GM10248 (cell line): ENCODE results near the gene KIAA1549.

Experiments used
- CTCF ChIA-PET: fragments of 300-600 bp; sonication (Branson Sonifier 250); formaldehyde crosslinking; extraction: SDS; loops from one replicate; lab custom pipeline; 2021; ENCODE audit warnings: antibody characterized with exemption; lab: Yijun Ruan, JAX
- POLR2A ChIA-PET: fragments of 350-650 bp; sonication (Branson Sonifier 250); formaldehyde crosslinking; extraction: SDS; loops from one replicate; lab custom pipeline; 2020; ENCODE audit warnings: antibody characterized with exemption; lab: Yijun Ruan, JAX
- DNase-seq: peaks from one replicate; pipeline ENCODE4 v3.0.0; 2012; ENCODE audit errors: extremely low spot score
- CTCF ChIP-seq: IDR thresholded peaks from 2 replicates; pipeline ENCODE4 v1.5.1; 2012; ENCODE audit warnings: mild to moderate bottlenecking, low read depth; ENCODE audit errors: extremely low read depth, missing control alignments, control extremely low read depth

KIAA1549 gene

DNA sequence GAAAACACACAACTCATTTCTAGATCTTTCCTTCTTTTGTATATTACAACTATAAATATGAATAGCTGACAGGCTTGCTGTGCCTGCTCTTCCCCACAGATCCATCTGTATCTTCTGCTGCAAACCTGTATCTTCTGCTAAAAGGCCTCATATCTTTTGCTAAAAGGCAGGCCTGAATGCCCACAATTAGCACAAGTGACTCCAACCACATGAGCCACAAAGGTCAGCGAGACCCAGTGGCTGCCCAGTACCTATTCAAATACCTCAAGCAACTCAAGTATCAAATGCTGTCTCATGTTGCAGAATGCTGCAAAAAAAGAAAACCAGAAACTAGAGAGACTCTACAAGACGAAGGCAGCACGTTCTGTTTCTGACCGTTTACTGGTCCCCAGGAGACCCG is 128.7 kb downstream of the KIAA1549 start:
- ChIA-PET POLR2A (no interaction called here), CTCF (interaction anchor here (1.2 to 1.6 kb wide), 2 partner anchors 10 to 34 kb away, joined by 3 to 5 read pairs; no protein-coding TSS in a partner anchor)
- TF ChIP-seq CTCF, result no peak
- no peak for DNase-seq

GRCh38 chr7:138849701-138850100 is 131.5 kb downstream of the KIAA1549 start:
- CTCF ChIA-PET, result no interaction called here
- POLR2A ChIA-PET, result no interaction called here

DNA sequence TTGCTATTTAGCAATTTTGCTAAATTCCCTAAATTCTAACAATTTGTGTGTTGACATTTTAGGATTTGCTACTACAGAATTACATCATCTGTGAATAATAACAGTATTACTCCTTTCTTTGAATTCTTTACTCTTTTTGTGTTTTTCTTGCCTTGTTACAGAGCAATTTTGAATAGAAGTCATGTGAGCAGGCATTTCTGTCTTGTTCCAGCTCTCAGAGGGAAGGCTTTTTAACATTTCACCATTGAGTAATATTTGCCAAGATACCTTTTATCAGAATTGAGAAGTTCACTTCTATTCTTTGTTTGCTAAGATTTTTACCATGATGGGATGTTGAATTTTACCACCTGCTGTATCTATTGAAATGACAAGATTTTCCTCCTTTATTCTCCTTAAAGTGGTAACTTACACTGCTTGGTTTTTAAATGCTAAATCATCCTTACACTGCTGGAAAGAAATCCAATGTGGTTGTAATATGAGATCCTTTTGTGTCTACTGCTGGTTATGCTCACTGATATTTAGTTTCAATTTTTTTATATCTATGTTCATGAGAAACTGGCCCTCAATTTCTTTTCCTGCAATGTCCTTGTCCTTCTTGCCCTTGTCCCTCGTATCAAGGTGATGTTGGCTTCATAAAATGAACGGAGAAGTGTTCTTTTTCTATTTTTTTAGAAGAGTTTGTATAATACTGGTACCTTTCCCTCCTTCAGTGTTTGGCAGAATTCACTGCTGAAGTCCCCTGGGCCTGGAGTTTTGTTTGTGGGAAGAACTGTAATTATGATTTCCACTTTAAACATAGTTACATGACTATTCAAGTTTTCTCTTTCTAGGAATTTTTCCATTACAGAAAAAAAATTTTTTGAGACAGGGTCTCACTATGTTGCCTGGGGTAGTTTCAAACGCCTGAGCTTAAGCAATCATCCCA is 132.9 kb downstream of the KIAA1549 start:
- TF ChIP-seq CTCF, result no peak
- DNase-seq, result no peak
- CTCF ChIA-PET, result no interaction called here
- POLR2A ChIA-PET, result no interaction called here

More at GRCh38 chr7:138849701-138850100, 131.5 kb downstream of the KIAA1549 start:
- TF ChIP-seq CTCF, result no peak
- no peak for DNase-seq

DNA sequence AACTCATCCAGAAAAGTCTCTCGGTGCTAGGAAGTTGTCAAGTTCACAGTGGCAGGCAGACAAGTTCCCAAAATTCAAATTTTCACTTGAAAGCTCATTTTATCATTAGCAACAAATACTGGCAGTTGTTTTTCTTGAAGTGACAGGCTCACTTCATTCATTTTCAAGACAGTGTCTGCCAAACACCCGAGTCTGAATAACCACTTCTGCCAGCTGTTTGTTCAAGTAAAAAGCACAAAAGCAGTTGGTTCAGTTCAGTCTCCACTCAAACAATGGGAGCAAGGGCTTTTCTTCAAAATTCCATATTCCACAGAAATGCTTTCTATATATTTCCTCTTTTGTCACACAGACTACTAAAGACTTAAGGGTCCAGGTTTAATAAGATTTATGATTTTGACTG is 135.5 kb downstream of the KIAA1549 start:
- POLR2A ChIA-PET, result no interaction called here

DNA sequence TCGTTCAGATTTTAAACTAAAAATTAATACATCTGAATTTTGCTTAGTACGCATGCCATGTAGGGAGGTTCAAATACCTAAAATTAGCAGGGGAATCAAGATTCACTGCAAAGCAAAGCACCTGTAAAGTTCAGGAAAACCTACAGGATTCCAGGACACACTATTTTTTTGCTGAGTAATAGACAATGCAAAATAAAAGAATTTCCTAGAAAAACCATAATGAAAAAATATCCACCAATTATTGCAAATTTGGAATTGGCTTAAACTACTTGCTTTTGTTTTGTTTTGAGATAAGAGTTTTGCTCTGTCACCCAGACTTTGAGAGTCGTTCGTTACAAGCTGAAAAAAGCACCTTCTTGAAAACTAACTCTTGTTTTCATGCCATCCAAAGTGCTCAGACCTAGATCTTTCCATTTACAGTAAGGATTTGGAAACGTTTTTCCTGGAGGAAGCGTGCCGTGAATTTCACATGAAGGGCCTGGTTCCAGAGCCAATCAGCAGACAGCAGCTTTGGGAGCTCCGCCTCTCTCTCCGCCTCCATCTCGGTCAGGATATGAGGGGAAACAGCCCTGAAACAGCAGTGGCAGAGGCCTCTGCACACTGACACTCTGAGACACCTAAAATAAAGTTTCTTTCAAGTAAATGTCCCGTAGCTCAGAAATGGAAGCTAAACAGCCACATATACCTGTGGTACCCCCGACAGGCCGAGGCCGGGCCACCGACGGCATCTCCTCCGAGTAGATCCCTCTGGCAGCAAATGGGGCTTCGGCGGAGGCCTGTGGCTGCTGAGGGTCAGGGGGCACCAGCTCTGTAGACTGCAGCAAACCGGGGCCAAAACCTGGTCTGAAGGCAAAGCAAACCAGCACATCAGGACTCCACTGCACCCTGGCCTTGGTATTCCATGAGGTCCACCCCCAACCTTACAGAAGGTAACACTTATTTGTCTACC is 137.3 kb downstream of the KIAA1549 start:
- no peak for TF ChIP-seq CTCF
- CTCF ChIA-PET, result interaction anchor here (1.2 kb wide), 1 partner anchor 8 kb away, joined by 5 read pairs; no protein-coding TSS in a partner anchor
- no peak for DNase-seq
- POLR2A ChIA-PET, result no interaction called here

More for the DNA sequence above, 135.5 kb downstream of the KIAA1549 start:
- CTCF ChIA-PET, result no interaction called here
- TF ChIP-seq CTCF, result no peak
- DNase-seq, result no peak

DNA sequence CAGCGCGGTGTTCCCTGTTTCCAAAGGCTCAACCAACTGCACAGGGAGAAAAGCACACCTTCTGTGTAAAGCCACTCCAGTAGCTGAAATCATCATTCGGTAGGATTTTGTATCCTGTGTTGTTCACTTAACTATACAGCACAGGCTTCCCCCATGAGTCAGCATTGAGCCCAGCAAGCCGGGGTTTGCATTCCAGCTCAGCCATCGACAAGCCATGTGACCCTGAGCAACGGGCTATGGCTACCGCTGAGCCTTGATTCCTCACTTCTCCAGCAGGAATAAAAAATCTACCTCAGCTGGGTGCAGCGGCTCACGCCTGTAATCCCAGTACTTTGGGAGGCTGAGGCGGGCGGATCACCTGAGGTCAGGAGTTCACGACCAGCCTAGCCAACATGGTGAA is 139.1 kb downstream of the KIAA1549 start:
- ChIA-PET POLR2A (no interaction called here), CTCF (interaction anchor here (0.8 to 1.2 kb wide), 2 partner anchors 10 to 28 kb away, joined by 3 to 5 read pairs; no protein-coding TSS in a partner anchor)
- TF ChIP-seq CTCF, result no peak
- DNase-seq, result no peak
